HepG2 (cell line): Measurements from ENCODE around the gene GOLGA6L10.

Source experiments
- AFF4 ChIP-seq: sonication (generic); formaldehyde crosslinking; IDR thresholded peaks from 2 replicates; pipeline ENCODE4 v1.4.0; 2020; ENCODE audit warnings: missing genetic modification reagents
- CTCF ChIP-seq: sonication (generic); formaldehyde crosslinking; IDR thresholded peaks from 2 replicates; pipeline ENCODE4 v1.5.0; 2020; ENCODE audit warnings: mild to moderate bottlenecking, missing genetic modification reagents, moderate library complexity
- ELF1 ChIP-seq: sonication (generic); formaldehyde crosslinking; IDR thresholded peaks from 2 replicates; pipeline ENCODE4 v1.4.0; 2020; ENCODE audit warnings: missing genetic modification reagents
- ERF ChIP-seq: IDR thresholded peaks from 2 replicates; pipeline ENCODE4 v1.6.1; 2018; ENCODE audit warnings: missing biosample characterization, missing genetic modification reagents
- MYC ChIP-seq: sonication (generic); formaldehyde crosslinking; IDR thresholded peaks from 2 replicates; pipeline ENCODE4 v1.9.0; 2021; ENCODE audit warnings: missing genetic modification reagents, borderline replicate concordance
- NR2C2 ChIP-seq: sonication (generic); formaldehyde crosslinking; IDR thresholded peaks from 2 replicates; pipeline ENCODE4 v1.4.0; 2020; ENCODE audit warnings: missing genetic modification reagents, mild to moderate bottlenecking, moderate library complexity, borderline replicate concordance
- POLR2AphosphoS5 ChIP-seq: IDR thresholded peaks from 2 replicates; pipeline ENCODE4 v1.6.1; 2012; ENCODE audit warnings: low read depth, low read length
- RAD21 ChIP-seq: fragments of 450-650 bp; formaldehyde crosslinking; IDR thresholded peaks from 2 replicates; pipeline ENCODE4 v1.5.0; 2020; ENCODE audit warnings: mild to moderate bottlenecking
- RCOR2 ChIP-seq: IDR thresholded peaks from 2 replicates; pipeline ENCODE4 v1.6.1; 2016; ENCODE audit warnings: missing biosample characterization, missing genetic modification reagents
- REST ChIP-seq, 2 experiments: IDR thresholded peaks; 2 replicates each; pipeline ENCODE4 v1.6.1; 2011 to 2012; ENCODE audit warnings: low read length in 2 of 2, borderline replicate concordance in 1 of 2, low read depth in 1 of 2, mild to moderate bottlenecking in 1 of 2, moderate library complexity in 1 of 2
- ZNF639 ChIP-seq: conservative IDR thresholded peaks from 2 replicates; pipeline ENCODE4 v1.6.1; 2018; ENCODE audit warnings: missing genetic modification reagents
- ZNF660 ChIP-seq: sonication (generic); formaldehyde crosslinking; IDR thresholded peaks from 2 replicates; pipeline ENCODE4 v1.5.1; 2020; ENCODE audit warnings: mild to moderate bottlenecking, low read depth, missing genetic modification reagents, borderline replicate concordance
- ZSCAN25 ChIP-seq: sonication (generic); formaldehyde crosslinking; IDR thresholded peaks from 2 replicates; pipeline ENCODE4 v1.8.0; 2022; ENCODE audit warnings: mild to moderate bottlenecking, missing genetic modification reagents
- TF ChIP-seq, protein P1 (sequence below): sonication (generic); formaldehyde crosslinking; IDR thresholded peaks from 2 replicates; pipeline ENCODE4 v1.4.0; 2020; ENCODE audit warnings: mild to moderate bottlenecking, missing genetic modification reagents

- TF ChIP-seq ELF1 (CRISPR knock-in tag): no peak
- no peak for TF ChIP-seq CTCF (CRISPR knock-in tag)
- TF ChIP-seq REST (IDR thresholded peaks at IDR 0.05; ENCODE audit: borderline replicate concordance in 1 of 2, low read depth in 1 of 2, low read length in 2 of 2): no peak
- no peak for TF ChIP-seq ZNF639 (CRISPR knock-in tag)
- TF ChIP-seq AFF4: no peak
- no peak for TF ChIP-seq ERF (CRISPR knock-in tag)
- TF ChIP-seq ZSCAN25 (CRISPR knock-in tag): no peak
- TF ChIP-seq, protein P1, sequence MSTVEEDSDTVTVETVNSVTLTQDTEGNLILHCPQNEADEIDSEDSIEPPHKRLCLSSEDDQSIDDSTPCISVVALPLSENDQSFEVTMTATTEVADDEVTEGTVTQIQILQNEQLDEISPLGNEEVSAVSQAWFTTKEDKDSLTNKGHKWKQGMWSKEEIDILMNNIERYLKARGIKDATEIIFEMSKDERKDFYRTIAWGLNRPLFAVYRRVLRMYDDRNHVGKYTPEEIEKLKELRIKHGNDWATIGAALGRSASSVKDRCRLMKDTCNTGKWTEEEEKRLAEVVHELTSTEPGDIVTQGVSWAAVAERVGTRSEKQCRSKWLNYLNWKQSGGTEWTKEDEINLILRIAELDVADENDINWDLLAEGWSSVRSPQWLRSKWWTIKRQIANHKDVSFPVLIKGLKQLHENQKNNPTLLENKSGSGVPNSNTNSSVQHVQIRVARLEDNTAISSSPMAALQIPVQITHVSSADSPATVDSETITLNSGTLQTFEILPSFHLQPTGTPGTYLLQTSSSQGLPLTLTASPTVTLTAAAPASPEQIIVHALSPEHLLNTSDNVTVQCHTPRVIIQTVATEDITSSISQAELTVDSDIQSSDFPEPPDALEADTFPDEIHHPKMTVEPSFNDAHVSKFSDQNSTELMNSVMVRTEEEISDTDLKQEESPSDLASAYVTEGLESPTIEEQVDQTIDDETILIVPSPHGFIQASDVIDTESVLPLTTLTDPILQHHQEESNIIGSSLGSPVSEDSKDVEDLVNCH: no peak
- TF ChIP-seq POLR2AphosphoS5: no peak
- TF ChIP-seq RCOR2 (CRISPR knock-in tag): no peak
- TF ChIP-seq NR2C2: no peak
- no peak for TF ChIP-seq ZNF660
- TF ChIP-seq MYC: no peak
- TF ChIP-seq RAD21 (CRISPR knock-in tag): no peak
Measured at GRCh38 chr15:82303956-82304777, 45.1 kb downstream of the GOLGA6L10 start.
